Stomach (tissue), 4 donors: ENCODE results near the gene PHACTR3.

Experiments used
- CTCF ChIP-seq, 7 experiments: fragments of 450-650 bp in 4 of 7; fragments of 200-600 bp in 3 of 7; sonication (generic) in 3 of 7; IDR thresholded peaks; one replicate each; pipeline ENCODE4 v1.5.1; 2016 to 2019; ENCODE audit warnings: antibody characterized with exemption in 7 of 7, control low read depth in 2 of 7, mild to moderate bottlenecking in 1 of 7
- POLR2A ChIP-seq, 4 donors: fragments of 450-650 bp; IDR thresholded peaks; one replicate each; pipeline ENCODE4 v1.6.1; 2016; ENCODE audit warnings: antibody characterized with exemption in 4 of 4, control low read depth in 2 of 4, mild to moderate bottlenecking in 1 of 4, moderate library complexity in 1 of 4

- no peak for TF ChIP-seq CTCF (IDR thresholded peaks at IDR 0.05)
- TF ChIP-seq POLR2A (IDR thresholded peaks at IDR 0.05): no peak
Measured at GRCh38 chr20:59617221-59617620, 12.9 kb downstream of the PHACTR3 start.
